NB4 (cell line): ENCODE measurements around the gene AFAP1L2.

Source experiments
- CTCF ChIP-seq: IDR thresholded peaks from one replicate; pipeline ENCODE4 v1.5.1; 2012; ENCODE audit warnings: low read depth, low read length
- MAX ChIP-seq: IDR thresholded peaks from 2 replicates; pipeline ENCODE4 v1.6.1; 2011; ENCODE audit warnings: low read depth, low read length
- POLR2A ChIP-seq: IDR thresholded peaks from 2 replicates; pipeline ENCODE4 v1.6.1; 2011; ENCODE audit warnings: mild to moderate bottlenecking; ENCODE audit not compliant: insufficient read length; ENCODE audit errors: extremely low read depth

GRCh38 chr10:114385557-114385956 lies 18.7 kb downstream of the AFAP1L2 start:
- TF ChIP-seq MAX = no peak
- TF ChIP-seq CTCF = no peak
- no peak for TF ChIP-seq POLR2A
